ENCODE results near the gene CD244. TPM values are rescaled to one million over a fixed set of nuclear protein-coding genes. Genes with fewer than 3 reads are reported as not detected.

The CD244 gene
- total RNA-seq, 1 donor from 2014 or later, result not detected

GRCh38 chr1:160807247-160807646, 55.4 kb downstream of the CD244 start:
- Mint-ChIP-seq H3K4me3 (ENCODE audit: low read depth) (no peak overlapping the region), H3K4me1 (ENCODE audit: low read depth) (no peaks in the 10 kb centered on the region)

GRCh38 chr1:160806784-160807183, 55.9 kb downstream of the CD244 start:
- H3K36me3 Mint-ChIP-seq (ENCODE audit: insufficient read depth), result peaks cover 3% of the 10 kb centered on the region
- H3K4me3 Mint-ChIP-seq (ENCODE audit: low read depth), result no peak overlapping the region
- DNase-seq (ENCODE audit: low spot score, unreplicated experiment), result no peak
- H3K9me3 Mint-ChIP-seq (ENCODE audit: low read depth), result peaks cover 21% of the 10 kb centered on the region
- no peak overlapping the region for H3K27ac Mint-ChIP-seq
- H3K4me1 Mint-ChIP-seq (ENCODE audit: low read depth), result no peaks in the 10 kb centered on the region
- no peaks in the 10 kb centered on the region for H3K27me3 Mint-ChIP-seq
- TF ChIP-seq CTCF (IDR thresholded peaks at IDR 0.05; ENCODE audit: unreplicated experiment), result no peak

More at GRCh38 chr1:160807247-160807646, 55.4 kb downstream of the CD244 start:
- no peak for DNase-seq (ENCODE audit: low spot score, unreplicated experiment)
- Mint-ChIP-seq H3K27ac (no peak overlapping the region), H3K27me3 (no peaks in the 10 kb centered on the region), H3K9me3 (ENCODE audit: low read depth) (peaks cover 21% of the 10 kb centered on the region), H3K36me3 (ENCODE audit: insufficient read depth) (peaks cover 3% of the 10 kb centered on the region)
- no peak for TF ChIP-seq CTCF (IDR thresholded peaks at IDR 0.05; ENCODE audit: unreplicated experiment)

GRCh38 chr1:160806109-160806665, 56.5 kb downstream of the CD244 start:
- TF ChIP-seq CTCF (IDR thresholded peaks at IDR 0.05; ENCODE audit: unreplicated experiment), result no peak
- H3K36me3 Mint-ChIP-seq (ENCODE audit: insufficient read depth), result peaks cover 3% of the 10 kb centered on the region
- H3K4me1 Mint-ChIP-seq (ENCODE audit: low read depth), result no peaks in the 10 kb centered on the region
- no peak overlapping the region for H3K4me3 Mint-ChIP-seq (ENCODE audit: low read depth)
- no peaks in the 10 kb centered on the region for H3K27me3 Mint-ChIP-seq
- H3K9me3 Mint-ChIP-seq (ENCODE audit: low read depth), result peaks cover 21% of the 10 kb centered on the region
- DNase-seq (ENCODE audit: low spot score, unreplicated experiment), result no peak
- H3K27ac Mint-ChIP-seq, result no peak overlapping the region

- Mint-ChIP-seq H3K36me3 (ENCODE audit: insufficient read depth) (peaks cover under 1% of the 10 kb centered on the region), H3K4me3 (ENCODE audit: low read depth) (no peak overlapping the region), H3K27me3 (no peaks in the 10 kb centered on the region), H3K4me1 (ENCODE audit: low read depth) (no peaks in the 10 kb centered on the region), H3K9me3 (ENCODE audit: low read depth) (peaks cover 18% of the 10 kb centered on the region), H3K27ac (no peak overlapping the region)
- no peak for TF ChIP-seq CTCF (IDR thresholded peaks at IDR 0.05; ENCODE audit: unreplicated experiment)
- DNase-seq (ENCODE audit: low spot score, unreplicated experiment), result no peak
Measured at GRCh38 chr1:160801836-160802580, 60.7 kb downstream of the CD244 start.

- no peak overlapping the region for H3K27ac Mint-ChIP-seq
- H3K4me3 Mint-ChIP-seq (ENCODE audit: low read depth), result no peak overlapping the region
- no peaks in the 10 kb centered on the region for H3K36me3 Mint-ChIP-seq (ENCODE audit: insufficient read depth)
- H3K27me3 Mint-ChIP-seq, result no peaks in the 10 kb centered on the region
- no peak for DNase-seq (ENCODE audit: low spot score, unreplicated experiment)
- H3K4me1 Mint-ChIP-seq (ENCODE audit: low read depth), result no peaks in the 10 kb centered on the region
- H3K9me3 Mint-ChIP-seq (ENCODE audit: low read depth), result peaks cover 9% of the 10 kb centered on the region
- no peak for TF ChIP-seq CTCF (IDR thresholded peaks at IDR 0.05; ENCODE audit: unreplicated experiment)
Measured at GRCh38 chr1:160800645-160801408, 61.9 kb downstream of the CD244 start.
